HG02943 (cell line): Measurements from ENCODE around the gene LEFTY1.
"Not testable (repeated sequence)": the region's sequence is repeated elsewhere in the genome, so short reads cannot be mapped to it uniquely, and the experiment has no call there.

Experiments
- ATAC-seq: cut with Tn5 transposase; IDR thresholded peaks from one replicate; pipeline ENCODE4 v1.9.1; 2021; ENCODE audit warnings: mild to moderate bottlenecking, low read depth, moderate library complexity; ENCODE audit not compliant: unreplicated experiment

LEFTY1 gene

GRCh38 chr1:225889743-225890142, 797 bp upstream of the LEFTY1 start:
- ATAC-seq: no peak

DNA sequence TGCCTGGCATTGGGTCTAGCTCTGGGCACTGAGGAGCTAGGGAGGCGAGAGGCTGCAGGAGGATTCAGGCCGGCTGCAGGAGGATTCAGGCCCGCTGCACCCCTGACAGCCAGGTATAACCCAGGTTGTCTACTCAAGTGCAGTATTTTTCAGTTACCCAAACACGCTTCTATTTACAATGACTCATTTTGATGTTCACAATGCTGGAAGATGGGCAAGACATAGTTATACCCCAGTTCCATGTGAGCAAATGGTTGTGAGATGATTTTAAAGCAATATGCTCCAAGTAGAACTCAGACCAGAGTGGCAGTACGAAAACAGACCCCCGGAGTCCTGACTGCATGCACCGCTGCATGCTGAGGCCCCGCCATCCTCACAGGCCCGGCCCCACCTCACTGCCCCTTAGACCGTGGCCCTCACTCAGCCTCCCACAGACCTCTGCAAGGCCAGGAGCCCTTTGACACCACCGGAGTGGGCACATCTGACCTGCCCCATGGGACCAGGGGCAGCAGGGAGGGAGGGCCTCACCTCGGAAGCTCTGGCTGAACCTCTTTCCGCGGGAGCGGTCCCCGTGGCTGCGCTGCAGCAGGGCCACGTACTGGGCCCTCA, 553 bp downstream of the LEFTY1 start:
- ATAC-seq: no peak

GRCh38 chr1:225887554-225888288, 1.2 kb downstream of the LEFTY1 start:
- ATAC-seq: not testable (repeated sequence)

GRCh38 chr1:225887030-225887314, 2.0 kb downstream of the LEFTY1 start:
- no peak for ATAC-seq

- no peak for ATAC-seq
Observed at GRCh38 chr1:225886159-225887029, 2.6 kb downstream of the LEFTY1 start.

- ATAC-seq: no peak
Observed at GRCh38 chr1:225885336-225885735, 3.6 kb downstream of the LEFTY1 start.

GRCh38 chr1:225883616-225884265, 5.2 kb downstream of the LEFTY1 start:
- ATAC-seq: no peak

DNA sequence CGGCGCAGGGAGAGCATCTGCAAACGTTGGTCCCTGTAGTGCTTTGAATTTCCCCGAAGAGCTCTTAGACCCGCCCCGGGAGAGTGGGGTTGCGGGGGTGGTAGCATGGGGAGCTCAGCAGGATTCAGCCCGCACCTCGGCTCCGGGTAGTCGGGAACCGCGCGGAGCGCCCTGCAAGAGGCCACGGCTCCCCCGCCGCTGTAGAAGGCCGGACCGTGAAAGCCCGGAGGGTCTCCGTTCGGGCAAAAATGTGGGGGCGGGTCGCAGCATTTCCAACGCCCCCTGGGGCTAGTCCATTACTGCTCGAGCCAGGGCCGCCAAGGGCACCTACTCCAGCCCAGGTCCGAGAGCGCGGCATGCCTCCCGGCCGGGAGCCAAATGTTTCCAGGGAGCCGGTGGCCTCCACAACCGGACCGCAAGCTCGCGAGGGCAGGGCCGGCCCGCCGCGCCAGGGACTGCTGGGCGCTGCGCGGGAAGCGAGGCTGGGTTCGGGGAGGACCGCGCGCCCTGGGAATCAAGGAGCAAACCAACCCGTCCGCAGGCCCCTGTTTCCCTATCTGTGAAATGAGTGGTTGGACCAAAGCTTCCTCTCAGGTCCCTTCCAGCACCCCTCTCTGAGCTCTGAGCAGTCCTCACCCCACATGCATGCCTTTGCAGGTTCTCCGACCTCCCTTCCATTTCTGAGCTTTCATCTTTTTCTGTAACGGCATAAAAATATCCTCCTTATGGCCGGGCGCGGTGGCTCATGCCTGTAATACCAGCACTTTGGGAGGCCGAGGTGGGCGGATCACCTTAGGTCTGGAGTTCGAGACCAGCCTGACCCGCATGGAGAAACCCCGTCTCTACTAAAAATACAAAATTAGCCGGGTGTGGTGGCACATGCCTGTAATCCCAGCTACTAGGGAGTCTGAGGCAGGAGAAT, 6.0 kb downstream of the LEFTY1 start:
- no peak for ATAC-seq

DNA sequence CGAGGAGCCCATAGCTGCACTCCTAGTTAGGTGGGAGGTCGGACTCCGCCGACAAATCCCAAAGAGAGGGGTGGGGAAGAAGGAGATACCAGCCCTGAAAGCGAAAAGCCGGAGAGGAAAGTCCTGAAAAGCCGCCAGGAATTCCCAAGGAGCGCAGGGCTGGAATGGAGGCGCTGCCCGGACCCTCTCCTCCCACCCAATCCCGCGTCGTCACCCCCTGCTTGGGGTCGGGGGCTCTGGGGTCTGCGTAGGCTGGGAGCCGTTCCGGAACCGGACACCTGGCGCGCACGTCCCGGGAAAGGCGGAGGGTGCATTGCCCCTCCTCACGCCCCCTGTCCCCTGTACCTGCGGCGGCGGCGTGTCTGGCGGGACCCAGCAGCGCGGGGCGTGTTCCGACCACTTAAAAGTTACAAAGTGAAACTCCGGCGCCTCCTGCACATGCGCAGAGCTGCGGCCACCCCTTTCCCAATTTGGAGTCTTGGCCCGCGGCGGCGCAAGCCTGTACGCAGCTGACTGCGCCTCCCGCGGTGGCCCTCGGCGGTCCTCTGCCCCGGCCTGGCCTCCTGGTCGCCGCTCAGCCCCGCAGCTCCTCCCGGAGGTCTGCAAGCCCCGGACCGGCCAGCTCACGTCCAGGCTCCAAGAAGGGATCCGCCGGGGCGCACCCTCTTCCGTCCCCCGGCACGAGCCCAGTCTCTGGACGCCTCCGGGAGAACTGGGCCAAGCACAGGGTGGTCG, 6.8 kb downstream of the LEFTY1 start, which contains the start of gene TMEM63A:
Gene TMEM63A (minus strand): TSS at position 422 of the 735 bp plus-strand sequence. CDS start 4,800 bp downstream, outside the sequence.
- no peak for ATAC-seq

- no peak for ATAC-seq
Observed at GRCh38 chr1:225881081-225881958, 7.6 kb downstream of the LEFTY1 start.

DNA sequence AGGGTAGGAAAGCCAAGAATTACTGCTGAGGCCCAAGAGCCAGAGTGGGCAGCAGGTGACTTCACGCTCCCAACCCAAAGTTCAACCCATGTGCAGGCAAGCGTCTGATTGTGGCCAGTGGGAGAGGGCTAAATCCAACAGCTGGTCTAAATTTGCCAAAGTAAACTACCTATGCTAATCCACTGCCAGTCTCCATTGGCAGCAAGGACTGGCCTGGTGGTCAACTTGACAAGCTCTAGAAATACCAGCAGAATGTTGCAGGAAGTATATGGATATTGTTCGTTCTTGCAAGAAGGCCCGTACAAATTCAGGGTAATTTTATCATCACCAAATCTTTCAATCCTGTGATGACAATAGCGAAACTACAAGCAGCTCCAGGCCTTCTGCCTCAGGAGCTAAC, 8.3 kb downstream of the LEFTY1 start:
- ATAC-seq: no peak

DNA sequence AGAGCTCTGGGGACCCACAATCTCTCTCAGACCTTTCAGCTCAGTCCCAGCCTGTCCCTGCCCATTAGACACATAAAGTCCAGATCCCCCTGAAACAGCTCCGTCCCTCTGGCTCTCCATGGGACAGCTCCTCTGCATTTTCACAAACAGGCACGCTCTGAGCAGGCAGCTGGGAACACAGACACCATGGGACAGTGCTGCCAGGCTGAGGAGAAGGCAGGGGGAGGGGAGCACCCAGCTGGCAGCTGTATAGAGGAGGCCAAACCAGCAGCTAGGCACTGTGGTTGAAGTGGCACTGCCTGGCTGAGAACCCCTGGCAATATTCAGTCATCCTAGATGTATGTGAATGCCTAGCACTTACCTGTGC, 8.7 kb downstream of the LEFTY1 start:
- ATAC-seq: no peak

GRCh38 chr1:225879521-225880221, 9.3 kb downstream of the LEFTY1 start:
- ATAC-seq: no peak

GRCh38 chr1:225878282-225878681, 10.7 kb downstream of the LEFTY1 start:
- ATAC-seq: no peak

DNA sequence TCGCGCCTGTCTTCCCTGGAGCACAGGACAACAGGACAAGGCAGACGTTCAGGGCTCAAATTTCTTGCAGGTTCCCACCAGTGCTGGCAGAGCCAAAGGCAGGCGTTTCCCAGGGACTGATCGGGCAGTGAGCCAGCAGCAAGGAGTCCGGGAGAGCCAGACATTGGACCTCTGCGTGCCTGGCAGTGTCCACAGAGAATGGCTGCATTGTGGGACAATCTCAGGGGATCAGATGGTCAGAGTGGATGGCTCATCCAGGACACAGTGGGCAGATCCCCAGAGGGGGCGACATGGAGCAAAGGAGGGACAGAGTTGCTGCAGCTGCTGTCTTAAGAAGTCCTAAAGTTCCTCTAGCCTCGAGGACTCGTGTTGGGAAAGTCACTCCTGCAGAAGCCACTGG, 11.4 kb downstream of the LEFTY1 start:
- ATAC-seq: no peak

- no peak for ATAC-seq
Observed at GRCh38 chr1:225876900-225877510, 11.9 kb downstream of the LEFTY1 start.
